AG04449 (cell line): ENCODE data around the gene MYO1A.

ENCODE experiments used
- CTCF ChIA-PET: fragments of 350-600 bp; formaldehyde crosslinking; extraction: SDS; loops from one replicate; lab custom pipeline; 2021; ENCODE audit warnings: antibody characterized with exemption; lab: Yijun Ruan, JAX
- POLR2A ChIA-PET: fragments of 400-600, 350-600 bp; formaldehyde crosslinking; extraction: SDS; loops from one replicate; lab custom pipeline; 2020; ENCODE audit warnings: antibody characterized with exemption, inconsistent platforms; lab: Yijun Ruan, JAX
- DNase-seq: peaks from one replicate; pipeline ENCODE4 v3.0.0-alpha.2; 2010; ENCODE audit warnings: low read depth, low spot score
- H3K4me3 ChIP-seq: 2 replicates; pipeline ENCODE4 v1.5.1; 2011; ENCODE audit warnings: low read depth, mild to moderate bottlenecking, control low read depth, low read length
- TF ChIP-seq, protein P1 (sequence below): IDR thresholded peaks from one replicate; pipeline ENCODE4 v1.5.1; 2011; ENCODE audit warnings: mild to moderate bottlenecking, moderate library complexity, low read length, control low read depth, inconsistent platforms; ENCODE audit not compliant: insufficient read depth; ENCODE audit errors: missing control alignments

The MYO1A gene

DNA sequence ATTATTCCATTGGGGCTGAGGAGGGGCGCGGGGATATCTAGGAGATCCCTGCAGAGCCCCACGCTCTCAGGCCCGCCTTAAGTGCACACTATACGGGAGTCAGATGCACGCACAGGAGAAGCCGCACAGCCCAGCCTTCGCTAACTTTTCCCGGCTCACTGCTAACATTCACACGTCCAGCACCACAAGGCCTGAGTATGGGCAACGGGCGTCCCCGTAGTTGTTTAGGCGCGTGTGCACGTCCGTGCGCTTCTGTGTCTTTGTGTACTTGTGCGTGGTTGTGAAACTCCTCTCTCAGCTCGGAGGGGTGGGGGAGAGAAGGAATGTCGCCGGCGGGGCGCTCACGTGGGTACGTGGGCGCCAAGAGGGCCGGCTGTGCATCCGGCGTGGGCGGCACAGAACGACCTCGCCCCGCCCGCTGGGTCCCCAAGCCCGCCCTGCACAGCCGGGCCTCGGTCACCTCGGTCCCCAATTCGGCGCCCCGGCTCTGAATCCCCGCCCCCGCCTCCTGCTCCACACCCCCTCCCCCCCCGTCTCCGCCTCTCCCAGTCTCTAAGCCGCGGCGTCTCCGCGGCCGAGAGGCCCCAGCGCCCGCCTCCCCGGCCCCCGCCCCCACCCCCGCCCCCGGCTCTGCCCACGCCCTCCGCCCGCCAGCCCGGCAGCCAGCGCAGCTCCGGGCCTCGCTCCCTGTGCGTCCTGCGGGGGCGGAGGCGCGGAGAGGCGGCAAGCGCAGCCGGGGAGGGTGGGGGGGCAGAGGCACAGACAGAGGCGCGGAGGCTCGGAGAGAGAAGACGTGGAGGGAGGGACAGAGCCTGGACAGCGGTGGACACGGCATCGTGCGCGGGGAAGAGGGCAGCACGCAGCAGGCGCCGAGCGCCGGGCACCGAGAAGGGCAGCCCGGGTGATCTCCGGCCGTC lies 38.7 kb upstream of the MYO1A start, which contains the start of gene NAB2:
NAB2 (plus strand) TSS at position 761 of the 917 bp plus-strand sequence. CDS start 158 bp downstream, outside the sequence.
- peak within 1 kb of the TSS; percentile 91 for H3K4me3 ChIP-seq
- CTCF ChIA-PET = interaction anchor here (0.8 to 16.5 kb wide), 9 partner anchors 10 to 155 kb away, joined by 3 to 218 read pairs (median 3); partner anchors contain the start of genes NEMP1 and STAT6
- DNase-seq = peak; percentile 82
- TF ChIP-seq, protein P1, sequence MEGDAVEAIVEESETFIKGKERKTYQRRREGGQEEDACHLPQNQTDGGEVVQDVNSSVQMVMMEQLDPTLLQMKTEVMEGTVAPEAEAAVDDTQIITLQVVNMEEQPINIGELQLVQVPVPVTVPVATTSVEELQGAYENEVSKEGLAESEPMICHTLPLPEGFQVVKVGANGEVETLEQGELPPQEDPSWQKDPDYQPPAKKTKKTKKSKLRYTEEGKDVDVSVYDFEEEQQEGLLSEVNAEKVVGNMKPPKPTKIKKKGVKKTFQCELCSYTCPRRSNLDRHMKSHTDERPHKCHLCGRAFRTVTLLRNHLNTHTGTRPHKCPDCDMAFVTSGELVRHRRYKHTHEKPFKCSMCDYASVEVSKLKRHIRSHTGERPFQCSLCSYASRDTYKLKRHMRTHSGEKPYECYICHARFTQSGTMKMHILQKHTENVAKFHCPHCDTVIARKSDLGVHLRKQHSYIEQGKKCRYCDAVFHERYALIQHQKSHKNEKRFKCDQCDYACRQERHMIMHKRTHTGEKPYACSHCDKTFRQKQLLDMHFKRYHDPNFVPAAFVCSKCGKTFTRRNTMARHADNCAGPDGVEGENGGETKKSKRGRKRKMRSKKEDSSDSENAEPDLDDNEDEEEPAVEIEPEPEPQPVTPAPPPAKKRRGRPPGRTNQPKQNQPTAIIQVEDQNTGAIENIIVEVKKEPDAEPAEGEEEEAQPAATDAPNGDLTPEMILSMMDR = no peak
- POLR2A ChIA-PET = interaction anchor here (0.6 to 5.0 kb wide), 15 partner anchors 9 to 370 kb away, joined by 3 to 81 read pairs (median 4); partner anchors contain the start of genes LRP1, NEMP1, SHMT2 and STAT6

DNA sequence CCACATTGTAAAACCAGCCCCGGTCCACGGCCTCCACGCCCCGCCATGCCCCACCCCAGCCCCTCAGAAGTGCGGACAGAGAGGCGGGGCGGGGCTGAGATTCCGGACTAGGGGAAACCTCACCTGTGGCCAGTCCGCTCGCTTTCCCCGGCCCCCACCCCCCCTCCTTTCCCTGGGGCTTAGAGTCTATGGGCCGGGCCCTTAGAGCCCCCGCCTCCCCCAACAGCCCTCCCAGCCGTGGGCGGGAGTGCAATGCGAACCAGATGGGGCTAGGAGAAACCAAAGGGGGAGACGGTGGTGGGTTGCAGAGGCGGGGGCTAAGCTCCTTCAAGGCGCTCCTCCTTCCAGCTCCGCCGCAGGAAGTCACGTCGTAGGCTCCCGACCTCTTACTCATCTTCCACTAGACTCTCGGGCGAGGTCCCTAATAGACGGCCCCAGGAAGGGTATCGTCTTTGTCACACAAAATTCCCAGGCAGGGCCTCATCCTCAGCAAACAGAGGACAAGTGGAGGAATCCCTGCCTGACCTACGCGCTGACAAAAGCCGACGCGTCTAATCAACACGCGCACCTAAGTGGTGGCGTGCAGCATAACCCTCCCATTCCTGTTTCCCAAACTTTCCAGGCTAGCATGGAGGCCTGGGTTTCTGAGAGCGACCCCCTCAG lies 37.9 kb upstream of the MYO1A start:
- TF ChIP-seq, protein P1 = no peak
- POLR2A ChIA-PET = interaction anchor here (0.8 to 5.0 kb wide), 12 partner anchors 9 to 371 kb away, joined by 3 to 81 read pairs (median 4); partner anchors contain the start of genes NACA, NEMP1, SHMT2 and STAT6
- CTCF ChIA-PET = interaction anchor here (0.8 to 16.5 kb wide), 5 partner anchors 9 to 126 kb away, joined by 3 to 218 read pairs (median 4); partner anchors contain the start of genes NEMP1 and STAT6
- peak overlapping the region; percentile 79 for H3K4me3 ChIP-seq
- DNase-seq = peak; percentile 88

DNA sequence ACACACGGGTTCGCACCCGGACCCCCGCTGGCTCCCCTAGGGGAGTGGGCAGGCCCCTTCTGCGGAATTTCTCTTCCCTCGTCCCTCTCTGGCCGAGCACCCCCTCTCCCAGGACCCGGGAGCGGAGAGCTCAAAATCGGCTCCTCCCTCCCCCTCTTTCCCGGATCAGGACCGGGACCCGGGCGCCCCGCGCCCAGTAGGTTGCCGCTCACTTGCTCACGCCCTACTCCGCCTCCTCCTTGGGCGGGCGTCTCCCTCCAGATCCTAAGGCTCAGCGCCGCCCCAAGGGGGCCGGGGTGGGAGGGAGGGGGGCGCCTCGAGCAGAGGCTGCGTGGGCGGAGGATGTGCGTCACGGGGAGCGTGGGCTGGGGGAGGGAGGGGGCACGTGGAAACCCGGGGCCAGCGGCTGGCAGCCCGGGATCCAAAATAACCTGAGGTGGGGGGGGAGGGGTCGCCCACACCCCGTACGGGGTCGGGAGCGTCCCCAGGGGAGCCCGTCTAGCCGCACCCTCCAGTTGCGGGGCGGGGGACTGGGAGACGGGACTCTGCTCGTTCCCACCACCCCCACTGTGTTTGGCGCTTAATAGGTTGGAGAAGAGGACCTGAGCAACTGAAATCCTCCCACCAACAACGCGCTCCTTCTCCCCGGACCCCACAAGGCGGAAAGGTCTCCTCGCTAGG lies 37.2 kb upstream of the MYO1A start:
- TF ChIP-seq, protein P1 = no peak
- ChIA-PET CTCF (interaction anchor here (0.6 to 16.5 kb wide), 5 partner anchors 8 to 127 kb away, joined by 3 to 218 read pairs (median 4); partner anchors contain the start of genes NEMP1 and STAT6), POLR2A (interaction anchor here (0.8 to 5.0 kb wide), 10 partner anchors 8 to 362 kb away, joined by 3 to 81 read pairs (median 4); partner anchors contain the start of genes NACA, NEMP1, SHMT2 and STAT6)
- DNase-seq = no peak
- peak overlapping the region; percentile 79 for H3K4me3 ChIP-seq

DNA sequence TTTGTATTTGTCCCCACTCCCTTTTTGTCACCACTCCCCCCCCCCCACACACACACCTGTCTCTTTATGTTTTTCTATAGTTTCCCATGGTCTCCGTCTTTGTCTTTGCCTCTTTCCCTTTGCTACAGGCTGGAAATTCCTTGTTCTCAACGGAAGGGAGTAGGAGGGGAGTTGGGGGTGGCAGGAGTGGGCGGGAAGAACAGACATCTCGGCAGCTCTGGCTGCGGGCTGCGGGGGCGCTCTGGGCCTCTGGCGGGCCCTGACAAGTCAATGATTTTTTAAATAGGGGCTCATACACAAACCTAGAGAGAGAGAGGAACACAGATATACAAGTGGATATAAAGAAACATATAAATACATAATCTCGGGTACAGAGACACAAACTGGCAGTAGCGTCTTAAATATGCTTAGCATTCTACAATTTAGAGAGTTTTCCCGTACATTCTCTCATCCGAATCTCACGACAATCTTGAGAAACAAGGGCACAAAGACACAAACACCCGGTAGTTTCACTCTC lies 36.6 kb upstream of the MYO1A start:
- no peak for DNase-seq
- CTCF ChIA-PET = interaction anchor here (0.6 to 16.5 kb wide), 3 partner anchors 17 to 21 kb away, joined by 4 to 218 read pairs (median 6); partner anchors contain the start of gene STAT6
- peak overlapping the region; percentile 79 for H3K4me3 ChIP-seq
- POLR2A ChIA-PET = interaction anchor here (3.7 to 5.0 kb wide), 2 partner anchors 8 to 25 kb away, joined by 35 to 81 read pairs; partner anchors contain the start of genes NEMP1 and STAT6
- TF ChIP-seq, protein P1 = peak; percentile 44

DNA sequence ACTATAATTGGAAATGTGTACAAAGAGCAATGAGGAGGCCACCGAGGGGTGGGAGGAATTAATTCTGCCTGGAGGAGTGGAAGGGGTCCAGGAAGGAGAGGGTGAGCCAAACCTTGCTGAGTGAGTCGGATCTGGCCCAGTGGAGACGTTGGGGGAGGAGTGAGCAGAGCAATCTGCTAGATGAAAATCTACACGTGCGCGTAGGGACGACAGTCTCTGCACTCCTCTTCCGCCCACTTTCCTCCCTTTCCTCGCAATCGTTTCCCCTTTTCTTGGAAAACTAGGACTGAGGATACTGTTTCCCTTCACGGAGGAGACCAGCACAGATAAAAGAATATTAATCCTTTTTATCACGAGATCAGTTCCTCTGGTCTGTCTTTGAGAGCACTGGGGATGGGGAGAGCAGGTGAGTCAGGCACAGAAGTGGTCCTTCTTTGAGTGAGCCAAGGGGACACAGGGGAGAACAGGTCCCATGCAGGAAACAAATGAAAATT lies 36.1 kb upstream of the MYO1A start:
- H3K4me3 ChIP-seq = peak overlapping the region; percentile 79
- DNase-seq = no peak
- CTCF ChIA-PET = interaction anchor here (0.9 to 16.5 kb wide), 5 partner anchors 16 to 38 kb away, joined by 3 to 218 read pairs (median 23); partner anchors contain the start of gene STAT6
- TF ChIP-seq, protein P1 = no peak
- POLR2A ChIA-PET = interaction anchor here (3.7 to 5.0 kb wide), 2 partner anchors 7 to 26 kb away, joined by 35 to 81 read pairs; partner anchors contain the start of genes NEMP1 and STAT6
